PC-3 (cell line): Measurements from ENCODE around the gene SMU1. TPM values are rescaled to one million over a fixed set of nuclear protein-coding genes. Genes with fewer than 3 reads are reported as not detected.

Experiments used
- ATAC-seq: fragments of 200-7000 bp; cut with Tn5 transposase; 2 replicates; pipeline ENCODE4 v1.9.1; 2020; ENCODE audit warnings: mild to moderate bottlenecking, moderate library complexity
- BruUV-seq: library from RNA; stranded (reverse); fragments of 400-500 nt; replicated peaks from 2 replicates; lab custom pipeline; 2021; lab: Mats Ljungman, UMichigan
- CTCF ChIA-PET: fragments of 300-600 bp; sonication (Branson Sonifier 250); formaldehyde crosslinking; loops from one replicate; lab custom pipeline; 2022; ENCODE audit warnings: antibody characterized with exemption; lab: Charles Lee
- POLR2A ChIA-PET: fragments of 300-600 bp; sonication (Branson Sonifier 250); formaldehyde crosslinking; loops from one replicate; lab custom pipeline; 2022; ENCODE audit warnings: antibody characterized with exemption; ENCODE audit not compliant: unreplicated experiment; lab: Charles Lee
- DNase-seq: peaks from one replicate; pipeline ENCODE4 v3.0.0-alpha.2; 2015
- H2AFZ ChIP-seq: fragments of 300-600 bp; sonication (generic); 2 replicates; pipeline ENCODE4 v1.6.0; 2016; ENCODE audit warnings: antibody characterized with exemption, low read length
- H3F3A ChIP-seq: fragments of 300-600 bp; sonication (generic); one replicate; pipeline ENCODE4 v1.6.0; 2017; ENCODE audit warnings: antibody characterized with exemption, low read length, control low read depth, mild to moderate bottlenecking; ENCODE audit not compliant: unreplicated experiment
- H3K27ac ChIP-seq: fragments of 300-600 bp; sonication (generic); 2 replicates; pipeline ENCODE4 v1.5.1; 2016; ENCODE audit warnings: mild to moderate bottlenecking, low read length
- H3K27me3 ChIP-seq: fragments of 300-600 bp; sonication (generic); 2 replicates; pipeline ENCODE4 v1.6.1; 2016; ENCODE audit warnings: low read length, mixed read lengths
- H3K36me3 ChIP-seq: fragments of 300-600 bp; sonication (generic); 2 replicates; pipeline ENCODE4 v1.6.1; 2016; ENCODE audit warnings: low read depth, mixed run types, low read length, mixed read lengths
- H3K4me1 ChIP-seq: fragments of 300-600 bp; sonication (generic); 2 replicates; pipeline ENCODE4 v1.5.1; 2016; ENCODE audit warnings: low read length; ENCODE audit not compliant: insufficient read depth
- H3K4me2 ChIP-seq: fragments of 300-600 bp; sonication (generic); 2 replicates; pipeline ENCODE4 v1.6.0; 2016; ENCODE audit warnings: low read length
- H3K4me3 ChIP-seq: fragments of 300-600 bp; sonication (generic); 2 replicates; pipeline ENCODE4 v1.5.1; 2016; ENCODE audit warnings: mild to moderate bottlenecking, low read length, mixed read lengths
- H3K79me2 ChIP-seq: fragments of 300-600 bp; sonication (generic); 2 replicates; pipeline ENCODE4 v1.6.1; 2017; ENCODE audit warnings: low read length, mixed read lengths
- H3K9ac ChIP-seq: fragments of 300-600 bp; sonication (generic); 2 replicates; pipeline ENCODE4 v1.6.0; 2016; ENCODE audit warnings: mild to moderate bottlenecking, low read length
- H3K9me2 ChIP-seq: fragments of 300-600 bp; sonication (generic); replicated peaks from 2 replicates; pipeline ENCODE4 v1.6.1; 2016; ENCODE audit warnings: mixed run types, low read length, mixed read lengths
- H3K9me3 ChIP-seq: fragments of 300-600 bp; sonication (generic); 2 replicates; pipeline ENCODE4 v1.6.1; 2016; ENCODE audit warnings: low read length, mixed read lengths
- H4K20me1 ChIP-seq: fragments of 300-600 bp; sonication (generic); 2 replicates; pipeline ENCODE4 v1.6.1; 2016; ENCODE audit warnings: low read length, mixed read lengths
- EZH2 ChIP-seq: fragments of 300-600 bp; sonication (generic); IDR thresholded peaks from one replicate; pipeline ENCODE4 v1.6.1; 2017; ENCODE audit warnings: antibody characterized with exemption, mild to moderate bottlenecking, low read length; ENCODE audit not compliant: unreplicated experiment
- EZH2phosphoT487 ChIP-seq: fragments of 300-600 bp; sonication (generic); IDR thresholded peaks from 2 replicates; pipeline ENCODE4 v1.6.1; 2018; ENCODE audit warnings: mild to moderate bottlenecking, antibody characterized with exemption, low read length, borderline replicate concordance
- intact Hi-C: fragments of 100-400 bp; cut with micrococcal nuclease; formaldehyde crosslinking; loops from 2 replicates; pipeline ENCODE4 v1.9.0; 2023
- total RNA-seq: library from RNA; depleted of rRNA; stranded (reverse); fragments of >200 nt; gene quantifications from 2 replicates; pipeline ENCODE4 v1.2.3, GENCODE V29; 2014
- TF ChIP-seq, protein P1 (sequence below): fragments of 300-600 bp; sonication (generic); conservative IDR thresholded peaks from 2 replicates; pipeline ENCODE4 v1.5.1; 2017; ENCODE audit warnings: antibody characterized with exemption, low read depth, mild to moderate bottlenecking, low read length

SMU1 gene
- total RNA-seq, 1 experiment from 2014 or later, result 17.6 TPM

- Histone ChIP-seq H3K27me3 (no peaks in the 10 kb centered on the region), H3K4me2 (no peak overlapping the region), H3K9me3 (no peaks in the 10 kb centered on the region), H3K4me1 (peaks cover 25% of the 10 kb centered on the region), H3K79me2 (no peaks in the 10 kb centered on the region), H4K20me1 (no peaks in the 10 kb centered on the region), H3K4me3 (no peak overlapping the region), H3F3A (no peaks in the 10 kb centered on the region), H3K9me2 (no peaks in the 10 kb centered on the region), H3K9ac (no peak overlapping the region), H2AFZ (no peak overlapping the region), H3K27ac (no peak overlapping the region), H3K36me3 (peaks cover 10% of the 10 kb centered on the region; the same call in 1 of the 2 replicates)
- BruUV-seq, result no TSS peak
- DNase-seq, result no peak
- no peak for ATAC-seq
- CTCF ChIA-PET, result no interaction called here
- intact Hi-C loops, result no loop called here
- POLR2A ChIA-PET, result no interaction called here
- TF ChIP-seq EZH2phosphoT487 (no peak), EZH2 (no peak)
- TF ChIP-seq, protein P1, sequence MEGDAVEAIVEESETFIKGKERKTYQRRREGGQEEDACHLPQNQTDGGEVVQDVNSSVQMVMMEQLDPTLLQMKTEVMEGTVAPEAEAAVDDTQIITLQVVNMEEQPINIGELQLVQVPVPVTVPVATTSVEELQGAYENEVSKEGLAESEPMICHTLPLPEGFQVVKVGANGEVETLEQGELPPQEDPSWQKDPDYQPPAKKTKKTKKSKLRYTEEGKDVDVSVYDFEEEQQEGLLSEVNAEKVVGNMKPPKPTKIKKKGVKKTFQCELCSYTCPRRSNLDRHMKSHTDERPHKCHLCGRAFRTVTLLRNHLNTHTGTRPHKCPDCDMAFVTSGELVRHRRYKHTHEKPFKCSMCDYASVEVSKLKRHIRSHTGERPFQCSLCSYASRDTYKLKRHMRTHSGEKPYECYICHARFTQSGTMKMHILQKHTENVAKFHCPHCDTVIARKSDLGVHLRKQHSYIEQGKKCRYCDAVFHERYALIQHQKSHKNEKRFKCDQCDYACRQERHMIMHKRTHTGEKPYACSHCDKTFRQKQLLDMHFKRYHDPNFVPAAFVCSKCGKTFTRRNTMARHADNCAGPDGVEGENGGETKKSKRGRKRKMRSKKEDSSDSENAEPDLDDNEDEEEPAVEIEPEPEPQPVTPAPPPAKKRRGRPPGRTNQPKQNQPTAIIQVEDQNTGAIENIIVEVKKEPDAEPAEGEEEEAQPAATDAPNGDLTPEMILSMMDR, result no peak
Measured at GRCh38 chr9:33109850-33110595, 33.5 kb upstream of the SMU1 start.

- DNase-seq, result no peak
- Histone ChIP-seq H4K20me1 (no peaks in the 10 kb centered on the region), H3K27me3 (no peaks in the 10 kb centered on the region), H3K4me1 (peaks cover 25% of the 10 kb centered on the region), H3K9me3 (no peaks in the 10 kb centered on the region), H2AFZ (no peak overlapping the region), H3F3A (no peaks in the 10 kb centered on the region), H3K36me3 (peaks cover 10% of the 10 kb centered on the region; the same call in 1 of the 2 replicates), H3K9me2 (no peaks in the 10 kb centered on the region), H3K79me2 (no peaks in the 10 kb centered on the region), H3K4me3 (no peak overlapping the region), H3K9ac (no peak overlapping the region), H3K27ac (no peak overlapping the region), H3K4me2 (no peak overlapping the region)
- ChIA-PET CTCF (no interaction called here), POLR2A (no interaction called here)
- BruUV-seq, result no TSS peak
- TF ChIP-seq, protein P1, result no peak
- no peak for TF ChIP-seq EZH2phosphoT487
- TF ChIP-seq EZH2, result no peak
- intact Hi-C loops, result no loop called here
- ATAC-seq, result no peak
Measured at GRCh38 chr9:33109097-33109496, 32.6 kb upstream of the SMU1 start.

DNA sequence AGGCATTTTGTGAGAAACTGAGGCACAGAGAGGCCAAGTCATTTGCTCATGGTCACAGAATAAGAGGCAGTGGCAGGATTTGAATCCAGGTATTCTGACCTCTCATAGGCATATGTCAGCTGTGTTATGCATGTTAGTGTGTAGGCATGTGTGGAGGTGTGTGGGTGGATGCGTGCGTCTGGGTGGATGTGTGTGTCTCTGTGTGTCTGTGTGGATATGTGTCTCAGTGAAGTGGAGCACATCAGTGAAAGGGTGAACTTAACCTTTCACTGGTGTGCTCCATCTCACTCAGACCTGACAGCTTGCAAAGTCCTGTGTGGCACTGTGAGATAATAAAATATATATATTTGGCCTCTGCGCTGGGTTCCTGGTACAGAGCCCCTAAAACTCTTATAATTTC, 32.0 kb upstream of the SMU1 start:
- no peak for ATAC-seq
- H3K9ac ChIP-seq, result no peak overlapping the region
- no peaks in the 10 kb centered on the region for H3K27me3 ChIP-seq
- POLR2A ChIA-PET, result no interaction called here
- CTCF ChIA-PET, result no interaction called here
- H2AFZ ChIP-seq, result no peak overlapping the region
- H3K79me2 ChIP-seq, result no peaks in the 10 kb centered on the region
- no peaks in the 10 kb centered on the region for H3K9me3 ChIP-seq
- H4K20me1 ChIP-seq, result no peaks in the 10 kb centered on the region
- peaks cover 6% of the 10 kb centered on the region; the same call in 1 of the 2 replicates for H3K36me3 ChIP-seq
- H3K4me2 ChIP-seq, result no peak overlapping the region
- TF ChIP-seq EZH2, result no peak
- H3K9me2 ChIP-seq, result no peaks in the 10 kb centered on the region
- DNase-seq, result no peak
- no peak overlapping the region for H3K27ac ChIP-seq
- H3K4me1 ChIP-seq, result peaks cover 25% of the 10 kb centered on the region
- BruUV-seq, result no TSS peak
- no peak overlapping the region for H3K4me3 ChIP-seq
- no peaks in the 10 kb centered on the region for H3F3A ChIP-seq
- intact Hi-C loops, result no loop called here
